ENCODE data around the gene NTM.

NTM gene

DNA sequence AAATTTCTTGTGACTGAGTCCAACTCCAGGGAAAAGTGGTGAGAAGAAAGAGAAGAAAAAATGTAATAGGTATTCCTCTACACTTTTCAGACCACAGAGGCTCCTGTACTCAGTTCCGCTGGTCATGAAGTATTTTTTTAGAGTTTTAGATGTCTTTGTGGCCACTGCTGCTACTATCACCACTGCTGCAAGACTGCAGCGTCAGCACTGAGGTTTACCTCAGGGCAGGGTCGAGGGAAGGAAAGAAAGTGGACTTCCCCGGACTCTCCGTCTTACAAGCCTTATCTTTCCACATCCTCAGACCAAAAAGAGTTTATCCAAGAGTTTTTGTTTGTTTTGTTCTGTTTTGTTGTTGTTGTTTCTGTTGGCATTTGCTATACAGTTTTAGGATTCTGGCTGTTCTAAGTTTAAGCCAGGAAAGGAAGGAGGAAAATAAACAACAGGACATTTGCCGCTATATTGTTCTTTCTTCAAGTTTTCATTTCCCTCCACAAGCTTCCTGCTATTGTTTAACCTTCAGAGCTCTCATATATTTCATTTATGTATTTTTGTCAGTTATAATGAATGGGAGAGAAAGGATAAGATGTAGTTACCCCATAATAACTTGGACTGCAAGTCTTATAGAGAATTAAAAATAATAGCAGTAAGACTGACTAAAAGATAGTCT, 919.3 kb downstream of the NTM start:
- Histone ChIP-seq H3K4me3 (ENCODE audit: low read depth in 1 of 2, low read length in 2 of 2) (no peak overlapping the region), H3K27ac (ENCODE audit: low read depth, low read length) (no peak overlapping the region)

GRCh38 chr11:132293586-132293985, 923.2 kb downstream of the NTM start:
- H3K9me3 ChIP-seq (ENCODE audit: control insufficient read depth in 1 of 2, low read length in 2 of 2): no peaks in the 10 kb centered on the region
- no peak overlapping the region for H3K4me3 ChIP-seq (ENCODE audit: low read depth in 1 of 2, low read length in 2 of 2)
- H3K27ac ChIP-seq (ENCODE audit: low read depth, low read length): no peak overlapping the region
- no peaks in the 10 kb centered on the region for H3K36me3 ChIP-seq (ENCODE audit: control insufficient read depth in 1 of 2, insufficient read depth in 2 of 2, low read length in 2 of 2)
- H3K27me3 ChIP-seq (ENCODE audit: control insufficient read depth in 1 of 2, insufficient read depth in 2 of 2, low read length in 2 of 2): peaks cover 0 to 4% of the 10 kb centered on the region in 2 donors
- H3K9ac ChIP-seq (ENCODE audit: low read depth in 1 of 2, low read length in 2 of 2): no peak overlapping the region
- H3K4me1 ChIP-seq (ENCODE audit: control insufficient read depth in 1 of 2, insufficient read depth in 2 of 2, low read length in 2 of 2): no peaks in the 10 kb centered on the region

More for the DNA sequence above, 919.3 kb downstream of the NTM start:
- H3K36me3 ChIP-seq (ENCODE audit: control insufficient read depth in 1 of 2, insufficient read depth in 2 of 2, low read length in 2 of 2): no peaks in the 10 kb centered on the region
- peaks cover 0 to 4% of the 10 kb centered on the region in 2 donors for H3K27me3 ChIP-seq (ENCODE audit: control insufficient read depth in 1 of 2, insufficient read depth in 2 of 2, low read length in 2 of 2)
- no peaks in the 10 kb centered on the region for H3K4me1 ChIP-seq (ENCODE audit: control insufficient read depth in 1 of 2, insufficient read depth in 2 of 2, low read length in 2 of 2)
- H3K9me3 ChIP-seq (ENCODE audit: control insufficient read depth in 1 of 2, low read length in 2 of 2): no peaks in the 10 kb centered on the region
- no peak overlapping the region for H3K9ac ChIP-seq (ENCODE audit: low read depth in 1 of 2, low read length in 2 of 2)

DNA sequence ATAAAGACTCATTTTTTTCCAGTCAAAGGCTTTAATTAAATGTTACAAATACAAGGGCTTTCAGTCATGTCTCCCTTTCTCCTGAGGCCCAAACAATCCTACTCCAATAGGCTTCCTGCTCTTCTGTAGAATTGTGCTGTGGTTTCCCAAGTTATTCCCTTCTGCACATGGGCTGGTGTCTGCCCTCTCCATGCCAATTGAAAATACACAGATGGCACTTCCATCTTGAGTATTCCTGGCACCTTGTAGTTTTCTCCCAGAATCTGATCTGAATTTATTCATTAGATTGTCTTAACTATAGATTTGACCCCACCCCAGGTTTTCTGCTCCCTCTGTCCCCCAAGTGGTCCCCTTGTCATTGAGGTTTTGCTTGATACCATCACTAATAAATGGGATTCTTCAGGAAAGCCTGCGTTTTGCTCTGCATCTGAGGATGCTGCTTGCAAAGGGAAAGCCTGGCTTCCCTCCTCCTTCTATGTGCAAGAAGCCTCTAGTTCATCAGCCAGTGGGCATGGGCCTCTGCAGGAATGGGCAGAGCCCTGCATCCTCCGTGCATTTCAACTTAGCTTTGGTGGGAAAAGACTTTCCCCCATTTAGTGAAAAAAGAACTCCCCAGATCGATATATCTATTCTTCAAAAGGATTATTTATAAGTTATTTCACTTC, 926.7 kb downstream of the NTM start:
- Histone ChIP-seq H3K27me3 (ENCODE audit: control insufficient read depth in 1 of 2, insufficient read depth in 2 of 2, low read length in 2 of 2) (no peaks in the 10 kb centered on the region), H3K36me3 (ENCODE audit: control insufficient read depth in 1 of 2, insufficient read depth in 2 of 2, low read length in 2 of 2) (no peaks in the 10 kb centered on the region)

DNA sequence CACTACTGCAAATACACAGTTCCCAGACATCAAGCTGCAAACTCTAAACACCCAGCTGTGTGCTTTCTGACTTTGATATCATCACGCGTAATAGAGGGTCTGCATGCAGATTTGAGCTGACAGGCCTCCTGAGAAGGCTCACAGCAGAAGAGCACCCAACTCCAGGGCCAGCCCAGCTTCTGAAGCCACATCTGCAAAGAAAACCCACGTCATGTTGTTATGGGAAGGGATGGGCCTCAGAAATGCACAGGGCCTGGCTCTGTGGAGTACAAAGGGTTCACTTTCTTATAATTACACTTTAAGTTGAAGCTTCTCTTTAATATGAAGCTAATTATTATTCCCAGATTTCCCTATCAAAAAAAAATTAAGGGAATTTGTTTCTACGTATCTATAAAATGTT, 927.9 kb downstream of the NTM start:
- H3K9ac ChIP-seq (ENCODE audit: low read depth in 1 of 2, low read length in 2 of 2): no peak overlapping the region
- H3K4me1 ChIP-seq (ENCODE audit: control insufficient read depth in 1 of 2, insufficient read depth in 2 of 2, low read length in 2 of 2): no peaks in the 10 kb centered on the region
- no peak overlapping the region for H3K4me3 ChIP-seq (ENCODE audit: low read depth in 1 of 2, low read length in 2 of 2)
- H3K27ac ChIP-seq (ENCODE audit: low read depth, low read length): no peak overlapping the region
- H3K9me3 ChIP-seq (ENCODE audit: control insufficient read depth in 1 of 2, low read length in 2 of 2): no peaks in the 10 kb centered on the region
- H3K36me3 ChIP-seq (ENCODE audit: control insufficient read depth in 1 of 2, insufficient read depth in 2 of 2, low read length in 2 of 2): no peaks in the 10 kb centered on the region
- H3K27me3 ChIP-seq (ENCODE audit: control insufficient read depth in 1 of 2, insufficient read depth in 2 of 2, low read length in 2 of 2): no peaks in the 10 kb centered on the region

More for the DNA sequence above, 926.7 kb downstream of the NTM start:
- no peaks in the 10 kb centered on the region for H3K9me3 ChIP-seq (ENCODE audit: control insufficient read depth in 1 of 2, low read length in 2 of 2)
- H3K27ac ChIP-seq (ENCODE audit: low read depth, low read length): no peak overlapping the region
- no peak overlapping the region for H3K4me3 ChIP-seq (ENCODE audit: low read depth in 1 of 2, low read length in 2 of 2)
- H3K4me1 ChIP-seq (ENCODE audit: control insufficient read depth in 1 of 2, insufficient read depth in 2 of 2, low read length in 2 of 2): no peaks in the 10 kb centered on the region
- H3K9ac ChIP-seq (ENCODE audit: low read depth in 1 of 2, low read length in 2 of 2): no peak overlapping the region

DNA sequence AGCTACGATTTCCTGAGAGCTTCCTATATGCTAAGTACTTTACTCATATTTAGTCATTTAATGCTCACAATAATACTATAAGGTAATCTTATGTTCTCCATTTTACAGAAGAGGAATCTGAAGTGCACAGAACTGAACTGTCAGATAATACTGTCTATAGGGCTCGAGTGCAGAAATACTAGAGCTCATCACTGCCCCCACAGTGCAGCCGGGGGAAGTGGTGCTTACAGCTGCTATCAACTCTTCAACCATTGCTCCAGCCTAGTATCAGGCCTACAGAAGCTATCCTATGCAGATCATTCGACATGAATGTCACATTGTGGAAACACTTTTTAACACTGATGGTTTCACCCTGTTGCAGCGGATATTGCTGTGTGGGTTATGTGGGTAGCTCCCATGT, 929.9 kb downstream of the NTM start:
- H3K4me3 ChIP-seq (ENCODE audit: low read depth in 1 of 2, low read length in 2 of 2): no peak overlapping the region

GRCh38 chr11:132301465-132301864, 931.0 kb downstream of the NTM start:
- no peaks in the 10 kb centered on the region for H3K9me3 ChIP-seq (ENCODE audit: control insufficient read depth in 1 of 2, low read length in 2 of 2)
- no peak overlapping the region for H3K4me3 ChIP-seq (ENCODE audit: low read depth in 1 of 2, low read length in 2 of 2)
- H3K4me1 ChIP-seq (ENCODE audit: control insufficient read depth in 1 of 2, insufficient read depth in 2 of 2, low read length in 2 of 2): no peaks in the 10 kb centered on the region
- no peaks in the 10 kb centered on the region for H3K27me3 ChIP-seq (ENCODE audit: control insufficient read depth in 1 of 2, insufficient read depth in 2 of 2, low read length in 2 of 2)
- H3K9ac ChIP-seq (ENCODE audit: low read depth in 1 of 2, low read length in 2 of 2): no peak overlapping the region
- no peaks in the 10 kb centered on the region for H3K36me3 ChIP-seq (ENCODE audit: control insufficient read depth in 1 of 2, insufficient read depth in 2 of 2, low read length in 2 of 2)
- H3K27ac ChIP-seq (ENCODE audit: low read depth, low read length): no peak overlapping the region

More for the DNA sequence above, 929.9 kb downstream of the NTM start:
- H3K4me1 ChIP-seq (ENCODE audit: control insufficient read depth in 1 of 2, insufficient read depth in 2 of 2, low read length in 2 of 2): no peaks in the 10 kb centered on the region
- no peaks in the 10 kb centered on the region for H3K9me3 ChIP-seq (ENCODE audit: control insufficient read depth in 1 of 2, low read length in 2 of 2)
- H3K9ac ChIP-seq (ENCODE audit: low read depth in 1 of 2, low read length in 2 of 2): no peak overlapping the region
- H3K36me3 ChIP-seq (ENCODE audit: control insufficient read depth in 1 of 2, insufficient read depth in 2 of 2, low read length in 2 of 2): no peaks in the 10 kb centered on the region
- no peaks in the 10 kb centered on the region for H3K27me3 ChIP-seq (ENCODE audit: control insufficient read depth in 1 of 2, insufficient read depth in 2 of 2, low read length in 2 of 2)
- H3K27ac ChIP-seq (ENCODE audit: low read depth, low read length): no peak overlapping the region

- Histone ChIP-seq H3K9ac (ENCODE audit: low read depth in 1 of 2, low read length in 2 of 2) (no peak overlapping the region), H3K27me3 (ENCODE audit: control insufficient read depth in 1 of 2, insufficient read depth in 2 of 2, low read length in 2 of 2) (no peaks in the 10 kb centered on the region), H3K27ac (ENCODE audit: low read depth, low read length) (no peak overlapping the region), H3K4me3 (ENCODE audit: low read depth in 1 of 2, low read length in 2 of 2) (no peak overlapping the region), H3K9me3 (ENCODE audit: control insufficient read depth in 1 of 2, low read length in 2 of 2) (no peaks in the 10 kb centered on the region), H3K36me3 (ENCODE audit: control insufficient read depth in 1 of 2, insufficient read depth in 2 of 2, low read length in 2 of 2) (no peaks in the 10 kb centered on the region), H3K4me1 (ENCODE audit: control insufficient read depth in 1 of 2, insufficient read depth in 2 of 2, low read length in 2 of 2) (no peaks in the 10 kb centered on the region)
Measured at GRCh38 chr11:132301900-132302299, 931.5 kb downstream of the NTM start.

GRCh38 chr11:132307309-132308020, 937.0 kb downstream of the NTM start:
- Histone ChIP-seq H3K4me1 (ENCODE audit: control insufficient read depth in 1 of 2, insufficient read depth in 2 of 2, low read length in 2 of 2) (no peaks in the 10 kb centered on the region), H3K9me3 (ENCODE audit: control insufficient read depth in 1 of 2, low read length in 2 of 2) (no peaks in the 10 kb centered on the region), H3K27ac (ENCODE audit: low read depth, low read length) (no peak overlapping the region), H3K36me3 (ENCODE audit: control insufficient read depth in 1 of 2, insufficient read depth in 2 of 2, low read length in 2 of 2) (no peaks in the 10 kb centered on the region), H3K4me3 (ENCODE audit: low read depth in 1 of 2, low read length in 2 of 2) (no peak overlapping the region), H3K9ac (ENCODE audit: low read depth in 1 of 2, low read length in 2 of 2) (no peak overlapping the region), H3K27me3 (ENCODE audit: control insufficient read depth in 1 of 2, insufficient read depth in 2 of 2, low read length in 2 of 2) (no peaks in the 10 kb centered on the region)

GRCh38 chr11:132310390-132311375, 940.3 kb downstream of the NTM start:
- no peak overlapping the region for H3K27ac ChIP-seq (ENCODE audit: low read depth, low read length)
- no peak overlapping the region for H3K9ac ChIP-seq (ENCODE audit: low read depth in 1 of 2, low read length in 2 of 2)

More at GRCh38 chr11:132310390-132311375, 940.3 kb downstream of the NTM start:
- Histone ChIP-seq H3K4me1 (ENCODE audit: control insufficient read depth in 1 of 2, insufficient read depth in 2 of 2, low read length in 2 of 2) (no peaks in the 10 kb centered on the region), H3K36me3 (ENCODE audit: control insufficient read depth in 1 of 2, insufficient read depth in 2 of 2, low read length in 2 of 2) (no peaks in the 10 kb centered on the region), H3K4me3 (ENCODE audit: low read depth in 1 of 2, low read length in 2 of 2) (no peak overlapping the region), H3K27me3 (ENCODE audit: control insufficient read depth in 1 of 2, insufficient read depth in 2 of 2, low read length in 2 of 2) (no peaks in the 10 kb centered on the region), H3K9me3 (ENCODE audit: control insufficient read depth in 1 of 2, low read length in 2 of 2) (no peaks in the 10 kb centered on the region)
